Esophagus muscularis mucosa (tissue), 4 donors: Measurements from ENCODE around the gene TNNT1.
A peak's percentile ranks its signal among the peaks of the same experiment; 100 is the strongest.

ENCODE experiments used
- CTCF ChIP-seq, 3 experiments: fragments of 200-600 bp in 2 of 3; fragments of 450-650 bp in 1 of 3; sonication (generic) in 2 of 3; IDR thresholded peaks; one replicate each; pipeline ENCODE4 v1.5.1; 2017 to 2019; ENCODE audit warnings: antibody characterized with exemption in 3 of 3, mild to moderate bottlenecking in 2 of 3, moderate library complexity in 1 of 3
- EP300 ChIP-seq: sonication (generic); formaldehyde crosslinking; IDR thresholded peaks from one replicate; pipeline ENCODE4 v1.6.1; 2017; ENCODE audit warnings: antibody characterized with exemption
- POLR2A ChIP-seq: fragments of 450-650 bp; IDR thresholded peaks from one replicate; pipeline ENCODE4 v1.6.1; 2017; ENCODE audit warnings: antibody characterized with exemption, moderate library complexity, mild to moderate bottlenecking, low read depth
- POLR2AphosphoS5 ChIP-seq, 2 donors: sonication (generic); formaldehyde crosslinking; IDR thresholded peaks; one replicate each; pipeline ENCODE4 v1.6.1; 2017; ENCODE audit warnings: antibody characterized with exemption in 2 of 2

- TF ChIP-seq POLR2A: no peak
- no peak for TF ChIP-seq CTCF (IDR thresholded peaks at IDR 0.05)
- peak in 1 of 2 donors; percentile 8 for TF ChIP-seq POLR2AphosphoS5 (IDR thresholded peaks at IDR 0.05)
- no peak for TF ChIP-seq EP300
Observed at GRCh38 chr19:55166530-55167268, 17.7 kb upstream of the TNNT1 start, which contains the start of gene DNAAF3.
